GM18502 (cell line): Measurements from ENCODE around the gene MEF2A.
"Not testable (repeated sequence)": the region's sequence is repeated elsewhere in the genome, so short reads cannot be mapped to it uniquely, and the experiment has no call there.

ENCODE experiments used
- ATAC-seq: cut with Tn5 transposase; IDR thresholded peaks from one replicate; pipeline ENCODE4 v1.9.1; 2021; ENCODE audit warnings: mild to moderate bottlenecking; ENCODE audit not compliant: unreplicated experiment, poor library complexity

Gene MEF2A

DNA sequence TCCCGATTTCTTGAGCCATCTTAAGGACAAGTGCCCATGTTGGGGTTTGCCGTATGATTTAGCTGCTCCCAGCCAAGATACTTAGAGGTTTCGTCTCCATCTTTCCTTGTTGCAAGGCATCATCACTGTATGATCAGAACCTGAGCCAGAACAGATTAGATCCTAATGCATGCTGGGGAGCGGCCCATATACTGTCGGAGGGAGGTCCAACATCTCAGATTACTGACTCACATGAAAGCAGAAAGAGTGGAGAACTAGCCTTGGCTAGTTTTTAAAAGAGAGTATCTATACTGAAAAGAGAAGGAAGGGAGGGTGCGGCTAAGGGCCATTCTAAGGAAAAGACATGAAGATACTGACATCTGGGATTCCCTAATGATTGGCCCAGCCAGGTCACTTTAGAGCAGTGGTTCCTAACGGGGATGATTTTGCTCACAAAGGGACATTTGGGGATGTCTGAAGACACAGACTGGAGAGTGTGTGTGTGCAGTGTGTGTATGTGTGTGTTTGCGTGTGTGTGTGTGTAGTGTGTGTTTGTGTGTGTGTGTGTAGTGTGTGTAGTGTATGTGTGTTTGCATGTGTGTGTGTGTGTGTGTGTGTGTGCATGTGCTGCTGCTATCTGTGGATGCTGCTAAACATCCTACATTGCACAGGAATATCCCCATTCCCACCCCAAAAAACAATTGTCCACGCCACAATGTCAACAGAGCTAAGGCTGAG lies 179.7 kb downstream of the MEF2A start:
- no peak for ATAC-seq

DNA sequence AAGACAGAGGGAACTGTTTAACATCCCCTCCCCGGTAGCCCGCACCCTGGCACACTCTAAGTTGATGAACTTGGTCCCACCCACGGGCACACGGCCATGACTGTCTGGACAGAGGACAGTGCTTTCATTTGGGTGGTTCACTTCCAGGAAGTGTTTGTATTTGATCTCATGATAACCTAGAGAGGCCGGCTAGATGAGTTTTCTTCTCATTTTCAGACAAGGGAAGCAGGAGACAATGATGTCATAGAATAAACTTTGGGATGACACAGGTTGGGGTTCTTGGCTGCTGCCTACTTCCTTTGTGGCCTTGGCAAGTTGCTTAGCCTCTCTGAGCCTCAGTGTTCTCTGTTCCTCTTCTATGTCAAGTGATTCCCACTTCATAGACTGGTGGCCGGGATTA lies 183.6 kb downstream of the MEF2A start:
- ATAC-seq: no peak

DNA sequence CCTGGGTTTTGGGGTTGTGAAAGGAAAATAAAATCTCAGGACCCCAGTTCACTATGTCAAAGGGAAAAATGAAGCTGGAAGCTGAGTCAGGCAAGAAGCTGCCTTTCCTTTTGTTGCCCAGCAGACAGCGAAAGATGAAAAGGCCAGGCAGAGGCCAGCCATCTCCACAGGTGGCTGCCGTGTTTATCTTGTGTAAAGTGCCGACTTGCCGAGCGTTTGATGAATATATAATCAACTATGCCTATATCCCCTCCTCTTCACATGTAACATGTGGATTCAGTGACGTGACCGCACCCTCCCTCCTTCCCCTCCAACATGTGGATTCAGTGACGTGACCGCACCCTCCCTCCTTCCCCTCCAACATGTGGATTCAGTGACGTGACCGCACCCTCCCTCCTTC lies 184.5 kb downstream of the MEF2A start:
- ATAC-seq: not testable (repeated sequence)

DNA sequence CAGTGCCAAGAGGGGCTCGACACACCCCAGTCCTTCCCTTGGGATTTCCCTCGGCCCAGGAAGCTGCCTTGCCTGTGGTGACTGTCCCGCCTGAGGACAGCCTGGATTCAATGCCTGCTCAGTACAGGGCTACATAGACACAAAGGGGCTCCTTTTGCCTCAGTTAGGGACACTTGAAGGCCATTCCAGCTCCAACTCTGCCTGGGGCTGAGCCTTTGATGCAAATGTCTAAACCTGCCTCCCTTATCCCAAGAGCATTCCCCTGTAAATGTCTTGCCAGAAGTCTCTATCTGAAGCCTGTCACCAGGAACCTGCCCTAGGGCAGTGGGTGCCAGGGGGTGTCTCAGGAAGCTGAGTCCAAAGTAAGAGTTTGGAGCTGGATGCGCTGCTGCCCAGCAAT lies 186.8 kb downstream of the MEF2A start:
- no peak for ATAC-seq

DNA sequence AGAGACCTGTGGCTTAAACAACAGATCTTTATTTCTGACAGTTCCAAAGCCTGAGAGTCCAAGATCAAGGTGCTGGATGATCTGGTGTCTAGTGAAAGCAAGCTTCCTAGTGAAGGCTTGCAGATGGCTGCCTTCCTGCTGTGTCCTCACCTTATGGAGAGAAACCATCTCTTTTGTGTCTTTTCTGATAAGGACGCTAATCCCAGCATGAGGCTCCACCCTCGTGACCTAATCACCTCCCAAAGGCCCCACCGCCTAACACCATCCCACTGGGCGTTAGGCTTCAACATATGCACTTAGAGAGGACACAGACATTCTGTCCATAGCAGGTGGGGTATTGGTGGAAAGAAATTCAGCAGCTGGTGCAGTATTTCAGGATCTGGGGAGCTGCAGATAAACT lies 187.3 kb downstream of the MEF2A start:
- ATAC-seq: no peak

DNA sequence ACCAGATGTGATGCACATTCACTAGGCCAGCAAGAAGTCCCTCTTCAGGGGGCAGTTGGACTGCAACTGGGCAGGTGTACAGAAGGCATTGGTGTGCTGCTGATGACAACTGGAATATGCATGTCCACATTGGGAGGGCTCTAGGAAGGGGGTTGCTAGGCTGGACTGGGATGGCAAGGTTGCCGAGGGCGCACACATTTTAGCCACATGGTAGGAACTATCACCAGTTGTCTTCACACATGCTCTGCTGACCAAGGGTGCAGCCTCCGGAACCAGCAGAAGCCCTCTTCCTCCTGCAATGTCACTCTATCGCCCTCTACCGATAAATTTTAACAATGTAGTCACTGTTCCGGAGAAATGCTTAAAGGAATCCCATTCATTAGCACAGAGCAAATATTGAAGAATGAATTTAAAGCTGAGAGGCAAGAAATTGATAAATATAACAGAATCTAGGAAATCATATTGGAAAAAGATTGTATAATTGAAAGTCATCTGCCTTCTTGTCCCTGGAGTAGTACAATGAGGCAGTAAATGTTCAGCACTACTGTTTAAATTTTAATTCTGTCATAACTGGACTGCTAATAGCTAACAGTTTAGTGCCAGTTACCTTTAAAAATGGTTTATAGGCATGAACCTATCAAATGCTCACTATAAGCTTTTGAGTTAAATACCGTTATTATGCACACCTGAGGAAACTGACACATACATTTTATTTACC lies 190.1 kb downstream of the MEF2A start:
- ATAC-seq: peak; percentile 90

DNA sequence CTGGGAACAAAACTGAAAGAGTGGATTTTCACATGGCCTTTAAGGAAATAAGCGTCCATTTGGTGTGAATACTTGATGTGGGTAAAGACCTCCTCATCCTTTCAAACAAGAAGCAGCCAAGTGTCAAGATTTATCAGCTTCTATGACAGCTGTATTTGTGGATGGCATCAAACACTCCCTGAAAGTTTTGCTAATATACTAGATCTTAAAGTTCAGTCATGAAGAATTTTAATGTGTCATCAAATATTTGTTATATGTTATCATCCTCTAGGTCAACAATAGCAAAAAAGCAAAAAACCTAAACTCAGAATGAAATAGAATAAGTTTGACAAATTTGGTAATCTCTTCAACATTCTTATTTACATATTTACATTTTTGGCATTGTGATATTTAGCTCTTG lies 196.5 kb downstream of the MEF2A start:
- no peak for ATAC-seq

DNA sequence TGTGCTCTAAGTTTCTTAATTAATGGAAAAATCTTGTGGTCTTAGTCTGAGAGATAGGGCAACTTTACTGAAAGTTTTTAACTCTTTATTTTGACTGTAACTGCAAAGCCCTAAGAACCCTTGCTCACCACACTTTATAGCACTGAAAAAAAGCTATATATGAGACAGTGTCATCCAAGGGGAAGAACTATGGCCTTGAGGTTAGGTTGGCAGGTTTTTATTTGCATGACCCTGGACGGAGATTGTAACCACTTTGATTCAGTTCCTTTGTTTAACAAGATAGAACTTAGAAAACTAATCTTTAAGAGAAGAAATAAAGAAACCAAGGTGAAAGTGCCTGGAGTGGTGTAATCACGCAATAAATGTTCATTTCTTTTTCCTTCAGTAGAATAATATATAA lies 198.0 kb downstream of the MEF2A start:
- peak; percentile 48 for ATAC-seq

DNA sequence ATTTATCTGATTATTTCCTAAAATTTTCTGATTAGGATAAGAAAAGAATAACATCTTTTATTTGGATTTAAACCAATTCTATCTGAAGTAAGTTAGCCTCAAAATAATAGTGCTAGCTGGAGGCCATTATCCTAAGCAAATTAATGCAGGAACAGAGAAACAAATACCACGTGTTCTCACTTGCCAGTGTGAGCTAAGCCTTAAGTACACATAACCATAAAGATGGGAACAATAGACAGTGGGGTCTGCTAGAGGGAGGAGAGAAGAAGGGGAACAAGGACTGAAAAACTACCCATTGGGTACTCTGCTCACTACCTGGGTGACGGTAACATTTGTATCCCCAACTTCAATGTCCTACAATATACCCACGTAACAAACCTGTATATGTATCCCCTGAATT lies 198.7 kb downstream of the MEF2A start:
- ATAC-seq: no peak
